ENCODE data around the gene ZGPAT.

DNA sequence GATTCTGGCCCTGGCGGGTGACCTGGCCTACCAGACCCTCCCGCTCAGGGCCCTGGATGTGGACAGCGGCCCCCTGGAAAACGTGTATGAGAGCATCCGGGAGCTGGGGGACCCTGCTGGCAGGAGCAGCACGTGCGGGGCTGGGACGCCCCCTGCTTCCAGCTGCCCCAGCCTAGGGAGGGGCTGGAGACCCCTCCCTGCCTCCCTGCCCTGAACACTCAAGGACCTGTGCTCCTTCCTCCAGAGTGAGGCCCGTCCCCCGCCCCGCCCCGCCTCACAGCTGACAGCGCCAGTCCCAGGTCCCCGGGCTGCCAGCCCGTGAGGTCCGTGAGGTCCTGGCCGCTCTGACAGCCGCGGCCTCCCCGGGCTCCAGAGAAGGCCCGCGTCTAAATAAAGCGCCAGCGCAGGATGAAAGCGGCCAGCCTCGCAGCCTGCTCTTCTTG lies 30.9 kb downstream of the ZGPAT start:
- TF ChIP-seq, protein P1, sequence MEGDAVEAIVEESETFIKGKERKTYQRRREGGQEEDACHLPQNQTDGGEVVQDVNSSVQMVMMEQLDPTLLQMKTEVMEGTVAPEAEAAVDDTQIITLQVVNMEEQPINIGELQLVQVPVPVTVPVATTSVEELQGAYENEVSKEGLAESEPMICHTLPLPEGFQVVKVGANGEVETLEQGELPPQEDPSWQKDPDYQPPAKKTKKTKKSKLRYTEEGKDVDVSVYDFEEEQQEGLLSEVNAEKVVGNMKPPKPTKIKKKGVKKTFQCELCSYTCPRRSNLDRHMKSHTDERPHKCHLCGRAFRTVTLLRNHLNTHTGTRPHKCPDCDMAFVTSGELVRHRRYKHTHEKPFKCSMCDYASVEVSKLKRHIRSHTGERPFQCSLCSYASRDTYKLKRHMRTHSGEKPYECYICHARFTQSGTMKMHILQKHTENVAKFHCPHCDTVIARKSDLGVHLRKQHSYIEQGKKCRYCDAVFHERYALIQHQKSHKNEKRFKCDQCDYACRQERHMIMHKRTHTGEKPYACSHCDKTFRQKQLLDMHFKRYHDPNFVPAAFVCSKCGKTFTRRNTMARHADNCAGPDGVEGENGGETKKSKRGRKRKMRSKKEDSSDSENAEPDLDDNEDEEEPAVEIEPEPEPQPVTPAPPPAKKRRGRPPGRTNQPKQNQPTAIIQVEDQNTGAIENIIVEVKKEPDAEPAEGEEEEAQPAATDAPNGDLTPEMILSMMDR (IDR thresholded peaks at IDR 0.05; ENCODE audit: poor library complexity, severe bottlenecking), result no peak
- TF ChIP-seq EP300 (conservative IDR thresholded peaks at IDR 0.05; ENCODE audit: poor library complexity, severe bottlenecking), result no peak
- TF ChIP-seq, protein P2, sequence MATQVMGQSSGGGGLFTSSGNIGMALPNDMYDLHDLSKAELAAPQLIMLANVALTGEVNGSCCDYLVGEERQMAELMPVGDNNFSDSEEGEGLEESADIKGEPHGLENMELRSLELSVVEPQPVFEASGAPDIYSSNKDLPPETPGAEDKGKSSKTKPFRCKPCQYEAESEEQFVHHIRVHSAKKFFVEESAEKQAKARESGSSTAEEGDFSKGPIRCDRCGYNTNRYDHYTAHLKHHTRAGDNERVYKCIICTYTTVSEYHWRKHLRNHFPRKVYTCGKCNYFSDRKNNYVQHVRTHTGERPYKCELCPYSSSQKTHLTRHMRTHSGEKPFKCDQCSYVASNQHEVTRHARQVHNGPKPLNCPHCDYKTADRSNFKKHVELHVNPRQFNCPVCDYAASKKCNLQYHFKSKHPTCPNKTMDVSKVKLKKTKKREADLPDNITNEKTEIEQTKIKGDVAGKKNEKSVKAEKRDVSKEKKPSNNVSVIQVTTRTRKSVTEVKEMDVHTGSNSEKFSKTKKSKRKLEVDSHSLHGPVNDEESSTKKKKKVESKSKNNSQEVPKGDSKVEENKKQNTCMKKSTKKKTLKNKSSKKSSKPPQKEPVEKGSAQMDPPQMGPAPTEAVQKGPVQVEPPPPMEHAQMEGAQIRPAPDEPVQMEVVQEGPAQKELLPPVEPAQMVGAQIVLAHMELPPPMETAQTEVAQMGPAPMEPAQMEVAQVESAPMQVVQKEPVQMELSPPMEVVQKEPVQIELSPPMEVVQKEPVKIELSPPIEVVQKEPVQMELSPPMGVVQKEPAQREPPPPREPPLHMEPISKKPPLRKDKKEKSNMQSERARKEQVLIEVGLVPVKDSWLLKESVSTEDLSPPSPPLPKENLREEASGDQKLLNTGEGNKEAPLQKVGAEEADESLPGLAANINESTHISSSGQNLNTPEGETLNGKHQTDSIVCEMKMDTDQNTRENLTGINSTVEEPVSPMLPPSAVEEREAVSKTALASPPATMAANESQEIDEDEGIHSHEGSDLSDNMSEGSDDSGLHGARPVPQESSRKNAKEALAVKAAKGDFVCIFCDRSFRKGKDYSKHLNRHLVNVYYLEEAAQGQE (IDR thresholded peaks at IDR 0.05; ENCODE audit: borderline replicate concordance), result no peak
